PC-3 (cell line): ENCODE results near the gene SVIL.

Source experiments
- EZH2 ChIP-seq: fragments of 300-600 bp; sonication (generic); IDR thresholded peaks from one replicate; pipeline ENCODE4 v1.6.1; 2017; ENCODE audit warnings: antibody characterized with exemption, mild to moderate bottlenecking, low read length; ENCODE audit not compliant: unreplicated experiment
- EZH2phosphoT487 ChIP-seq: fragments of 300-600 bp; sonication (generic); IDR thresholded peaks from 2 replicates; pipeline ENCODE4 v1.6.1; 2018; ENCODE audit warnings: mild to moderate bottlenecking, antibody characterized with exemption, low read length, borderline replicate concordance
- TF ChIP-seq, protein P1 (sequence below): fragments of 300-600 bp; sonication (generic); conservative IDR thresholded peaks from 2 replicates; pipeline ENCODE4 v1.5.1; 2017; ENCODE audit warnings: antibody characterized with exemption, low read depth, mild to moderate bottlenecking, low read length

DNA sequence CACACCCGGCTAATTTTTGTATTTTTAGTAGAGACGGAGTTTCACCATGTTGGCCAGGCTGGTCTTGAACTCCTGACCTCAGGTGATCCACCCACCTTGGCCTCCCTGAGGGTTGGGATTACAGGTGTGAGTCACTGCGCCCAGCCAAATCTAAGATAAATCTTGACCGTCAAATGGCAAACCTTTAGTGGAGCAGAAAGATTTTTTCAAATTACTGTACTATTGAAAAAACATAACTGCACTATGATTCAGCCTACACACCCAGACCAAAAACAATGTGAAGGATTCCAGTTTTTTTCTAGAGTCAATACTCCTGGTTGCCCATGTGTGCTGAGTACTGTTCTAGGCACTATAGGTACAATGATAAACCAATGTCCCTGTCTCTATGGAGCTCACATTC lies 33.9 kb upstream of the SVIL start:
- TF ChIP-seq, protein P1, sequence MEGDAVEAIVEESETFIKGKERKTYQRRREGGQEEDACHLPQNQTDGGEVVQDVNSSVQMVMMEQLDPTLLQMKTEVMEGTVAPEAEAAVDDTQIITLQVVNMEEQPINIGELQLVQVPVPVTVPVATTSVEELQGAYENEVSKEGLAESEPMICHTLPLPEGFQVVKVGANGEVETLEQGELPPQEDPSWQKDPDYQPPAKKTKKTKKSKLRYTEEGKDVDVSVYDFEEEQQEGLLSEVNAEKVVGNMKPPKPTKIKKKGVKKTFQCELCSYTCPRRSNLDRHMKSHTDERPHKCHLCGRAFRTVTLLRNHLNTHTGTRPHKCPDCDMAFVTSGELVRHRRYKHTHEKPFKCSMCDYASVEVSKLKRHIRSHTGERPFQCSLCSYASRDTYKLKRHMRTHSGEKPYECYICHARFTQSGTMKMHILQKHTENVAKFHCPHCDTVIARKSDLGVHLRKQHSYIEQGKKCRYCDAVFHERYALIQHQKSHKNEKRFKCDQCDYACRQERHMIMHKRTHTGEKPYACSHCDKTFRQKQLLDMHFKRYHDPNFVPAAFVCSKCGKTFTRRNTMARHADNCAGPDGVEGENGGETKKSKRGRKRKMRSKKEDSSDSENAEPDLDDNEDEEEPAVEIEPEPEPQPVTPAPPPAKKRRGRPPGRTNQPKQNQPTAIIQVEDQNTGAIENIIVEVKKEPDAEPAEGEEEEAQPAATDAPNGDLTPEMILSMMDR = no peak
- TF ChIP-seq EZH2 = no peak
- no peak for TF ChIP-seq EZH2phosphoT487
